OCI-M2 (cell line): ENCODE data around the gene SLC4A5.
"Not testable (repeated sequence)": the region's sequence is repeated elsewhere in the genome, so short reads cannot be mapped to it uniquely, and the experiment has no call there.

Experiments
- DNase-seq: peaks from one replicate; lab custom pipeline; 2025; ENCODE audit not compliant: unreplicated experiment; lab: John Stamatoyannopoulos, UW

The SLC4A5 gene

DNA sequence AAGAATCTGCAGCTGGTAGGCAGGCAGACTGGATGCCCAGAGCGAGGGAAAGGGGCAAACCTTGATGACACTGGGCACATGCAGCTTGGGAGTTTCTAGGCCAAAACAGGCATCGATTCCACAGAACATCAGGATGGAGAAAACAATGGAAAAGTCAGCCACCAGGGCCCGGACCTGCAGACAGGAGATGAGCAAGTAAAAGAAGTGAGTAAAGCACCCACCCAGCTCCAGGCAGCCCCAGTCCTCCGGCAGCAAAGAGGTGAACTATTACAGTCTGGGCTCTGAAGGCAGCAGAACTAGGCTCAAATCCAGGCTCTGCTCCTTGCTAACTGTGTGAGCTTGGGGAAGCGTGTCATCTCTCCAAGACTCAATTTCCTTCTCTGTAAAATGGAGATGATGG lies 108.2 kb downstream of the SLC4A5 start:
- DNase-seq: no peak

DNA sequence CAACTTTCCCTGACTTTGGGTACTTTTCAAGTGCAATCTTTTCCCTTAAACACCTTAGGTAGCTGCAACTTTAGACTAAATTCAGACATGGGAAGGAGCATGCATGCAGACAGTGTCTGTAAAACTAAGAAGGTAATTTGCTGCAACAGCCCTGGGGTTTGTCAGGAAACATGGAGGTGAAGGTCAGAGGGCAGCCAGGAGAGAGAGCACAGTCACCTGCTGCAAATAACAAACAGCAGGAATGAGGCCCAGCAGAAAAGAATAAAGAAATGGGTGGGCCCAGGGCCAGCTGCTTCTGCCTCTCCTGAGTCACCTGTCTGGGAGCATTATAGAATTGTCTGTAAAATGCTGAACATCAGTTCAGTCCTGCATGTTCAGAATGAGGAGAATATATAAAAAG lies 109.6 kb downstream of the SLC4A5 start:
- no peak for DNase-seq

- no peak for DNase-seq
These were observed 110.8 kb downstream of the SLC4A5 start for GRCh38 chr2:74232426-74232825.

GRCh38 chr2:74229865-74230264 lies 113.4 kb downstream of the SLC4A5 start:
- DNase-seq: not testable (repeated sequence)

- DNase-seq: no peak
These were observed 114.4 kb downstream of the SLC4A5 start for GRCh38 chr2:74228772-74229171.

DNA sequence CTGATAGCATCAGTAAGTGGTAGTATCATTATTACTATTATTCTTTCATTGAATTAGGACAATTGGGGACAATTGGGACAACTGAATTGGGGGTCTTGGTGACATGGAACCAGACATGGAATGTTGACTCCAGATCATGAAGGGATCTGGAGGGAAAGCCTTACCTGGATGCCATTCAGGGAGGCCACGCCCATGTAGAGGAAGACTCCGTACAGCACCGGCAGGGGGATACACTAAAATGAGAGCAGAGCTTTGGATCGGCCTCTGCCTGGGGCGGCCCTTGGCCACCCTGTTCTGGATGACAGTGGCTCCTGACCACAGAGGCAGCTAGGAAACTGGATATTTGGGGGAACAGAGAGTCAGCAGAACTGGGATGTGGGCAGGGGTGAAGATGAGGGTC lies 115.6 kb downstream of the SLC4A5 start:
- DNase-seq: no peak

DNA sequence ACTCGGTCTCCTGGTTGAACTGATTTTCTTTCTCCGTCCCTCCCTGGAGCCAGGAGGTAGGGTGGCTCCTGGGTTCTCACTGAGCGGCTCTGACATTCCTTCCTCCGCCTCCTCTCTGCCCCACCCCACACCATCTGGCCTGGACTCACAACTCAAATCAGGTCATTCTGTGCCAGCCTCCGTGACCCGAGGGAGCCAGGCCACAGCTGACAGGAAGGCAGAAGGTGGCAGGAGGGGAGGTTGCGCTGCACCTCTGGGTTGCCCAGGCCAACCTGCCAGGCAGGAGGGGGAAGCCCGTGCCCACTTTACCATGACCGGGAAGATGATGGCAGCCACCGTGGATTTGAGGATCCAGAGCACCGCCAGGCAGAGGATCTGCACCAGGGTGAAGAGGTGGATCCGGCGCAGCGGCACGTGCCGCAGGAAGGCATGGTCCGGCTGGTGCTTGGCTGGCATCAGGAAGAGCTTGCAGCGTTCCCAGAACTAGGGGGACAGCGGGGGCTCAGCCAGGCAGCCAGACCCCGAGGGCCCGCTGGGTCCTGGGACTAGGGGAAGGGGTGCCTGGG lies 116.5 kb downstream of the SLC4A5 start:
- no peak for DNase-seq

DNA sequence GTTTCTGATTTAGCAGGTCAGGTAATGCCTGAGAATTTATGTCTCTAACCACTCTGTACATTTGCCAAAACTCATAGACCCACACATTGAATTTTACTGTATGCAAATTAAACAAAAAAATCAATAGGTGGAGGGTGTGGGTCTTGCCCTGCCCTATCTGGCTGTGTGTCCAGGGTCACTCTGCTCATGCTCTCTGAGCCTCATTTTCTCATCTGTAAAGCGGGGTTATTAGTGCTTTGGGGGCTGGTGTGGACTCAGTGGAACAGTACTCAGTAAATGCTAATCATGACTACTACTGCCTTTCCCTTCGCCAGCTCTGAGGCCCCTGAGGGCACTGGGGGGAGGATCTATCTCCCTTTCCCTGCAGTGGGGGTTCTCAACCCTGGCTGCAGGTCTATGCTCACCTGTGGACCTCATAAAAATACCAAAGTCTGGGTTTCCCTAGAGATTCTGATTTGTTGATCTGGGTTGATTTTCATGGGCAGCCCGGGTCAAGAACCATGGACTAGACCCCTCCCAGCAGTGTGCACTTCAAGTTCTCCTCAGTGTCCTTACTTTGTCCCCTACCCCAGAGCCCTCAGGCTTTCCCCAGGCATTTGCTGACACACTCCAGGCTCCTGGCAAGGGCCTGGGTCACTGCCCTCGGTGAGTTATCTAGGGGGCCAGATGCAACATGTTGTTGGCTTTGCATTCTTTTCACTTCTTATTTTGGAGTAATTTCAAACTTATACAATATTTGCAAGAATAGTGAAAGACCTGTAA lies 117.3 kb downstream of the SLC4A5 start:
- DNase-seq: no peak

DNA sequence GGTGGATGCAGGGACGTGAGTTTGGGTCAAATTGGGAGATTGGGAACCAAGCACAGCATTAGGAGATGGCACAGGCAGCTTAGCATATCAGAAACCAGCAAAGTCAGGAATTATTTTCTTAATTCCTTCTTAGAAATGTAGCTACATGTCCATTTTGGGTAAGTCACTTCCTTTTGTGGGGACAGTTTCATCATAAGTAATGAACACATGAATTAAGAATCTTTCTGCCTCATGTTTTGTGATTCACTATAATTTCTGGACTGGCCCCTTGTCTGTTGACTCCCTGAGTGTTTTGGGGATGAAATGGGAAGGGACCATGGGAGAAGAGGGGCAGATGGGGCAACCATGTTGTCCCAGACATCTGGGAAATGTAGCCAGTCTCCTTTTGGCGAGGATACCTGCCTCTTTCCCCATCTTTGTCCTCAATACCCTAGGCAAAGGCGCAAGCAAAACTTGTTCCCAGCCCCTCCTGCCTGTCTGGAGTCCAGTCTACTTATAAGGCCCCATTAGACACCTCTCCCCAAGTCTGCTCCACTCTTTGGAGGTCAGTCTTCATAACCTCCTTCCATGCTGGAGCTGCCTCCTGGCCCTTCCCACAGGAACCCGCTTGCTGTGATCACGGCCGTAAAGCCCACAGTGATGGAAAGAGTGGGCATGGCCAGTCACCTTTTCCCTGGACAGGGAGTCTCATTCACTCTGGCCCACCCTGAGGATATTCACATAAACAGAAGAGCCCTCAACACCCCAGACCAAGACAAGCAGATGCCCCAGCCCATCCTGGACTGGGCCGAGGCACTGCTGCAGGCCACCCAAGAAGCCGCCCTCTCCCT lies 119.1 kb downstream of the SLC4A5 start:
- DNase-seq: no peak

GRCh38 chr2:74222300-74222650 lies 120.9 kb downstream of the SLC4A5 start:
- no peak for DNase-seq

DNA sequence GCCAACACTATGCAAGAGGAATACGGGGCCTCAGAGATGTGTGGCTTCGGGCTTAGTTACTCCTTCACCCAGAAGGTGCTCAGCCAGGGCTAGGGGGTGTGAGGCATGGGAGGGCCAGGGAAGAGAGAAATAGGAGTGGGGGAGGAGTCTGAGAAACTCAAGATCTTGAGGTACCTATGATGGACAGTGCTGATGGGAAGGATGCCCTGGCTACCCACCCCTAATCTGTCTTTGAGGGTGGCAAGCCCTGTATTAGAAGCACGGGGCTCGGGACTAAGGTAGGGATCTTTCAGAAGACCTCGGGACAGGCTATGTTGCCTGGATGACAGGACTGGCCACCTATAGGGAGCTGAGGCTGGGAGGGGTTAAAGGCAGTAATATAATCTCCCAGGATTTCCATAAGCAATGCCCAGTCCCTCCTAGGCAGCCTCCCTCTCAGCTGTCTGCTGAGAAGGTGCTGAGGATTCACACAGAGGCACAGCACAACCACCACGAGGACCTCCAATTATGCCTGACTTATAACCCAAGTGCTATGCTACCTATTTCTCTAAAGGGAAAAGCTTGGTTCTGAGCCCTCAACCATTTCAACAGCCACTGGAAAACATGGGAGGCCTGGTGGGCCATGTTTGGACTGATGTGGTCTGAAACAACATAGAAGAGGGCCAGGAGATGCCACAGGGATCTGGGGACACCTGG lies 121.5 kb downstream of the SLC4A5 start:
- DNase-seq: no peak

DNA sequence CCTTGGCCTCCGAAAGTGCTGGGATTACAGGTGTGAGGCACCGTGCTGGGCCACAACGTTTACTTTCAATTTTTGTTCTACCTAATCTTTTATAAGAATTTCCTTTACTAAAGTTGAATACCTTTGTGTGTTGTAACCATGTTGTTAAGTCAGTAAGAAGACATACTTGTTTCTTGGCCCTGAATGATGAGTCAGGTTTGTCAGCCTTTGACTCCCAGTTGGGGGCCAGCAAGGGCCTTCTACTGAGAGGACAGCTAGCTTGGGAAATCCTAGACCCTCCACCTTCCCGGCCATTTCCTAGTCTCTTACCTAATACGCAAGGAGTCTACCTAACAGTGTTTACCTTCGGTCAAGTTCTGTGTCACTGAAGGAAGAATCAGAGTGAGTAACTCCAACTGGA lies 122.1 kb downstream of the SLC4A5 start:
- no peak for DNase-seq

DNA sequence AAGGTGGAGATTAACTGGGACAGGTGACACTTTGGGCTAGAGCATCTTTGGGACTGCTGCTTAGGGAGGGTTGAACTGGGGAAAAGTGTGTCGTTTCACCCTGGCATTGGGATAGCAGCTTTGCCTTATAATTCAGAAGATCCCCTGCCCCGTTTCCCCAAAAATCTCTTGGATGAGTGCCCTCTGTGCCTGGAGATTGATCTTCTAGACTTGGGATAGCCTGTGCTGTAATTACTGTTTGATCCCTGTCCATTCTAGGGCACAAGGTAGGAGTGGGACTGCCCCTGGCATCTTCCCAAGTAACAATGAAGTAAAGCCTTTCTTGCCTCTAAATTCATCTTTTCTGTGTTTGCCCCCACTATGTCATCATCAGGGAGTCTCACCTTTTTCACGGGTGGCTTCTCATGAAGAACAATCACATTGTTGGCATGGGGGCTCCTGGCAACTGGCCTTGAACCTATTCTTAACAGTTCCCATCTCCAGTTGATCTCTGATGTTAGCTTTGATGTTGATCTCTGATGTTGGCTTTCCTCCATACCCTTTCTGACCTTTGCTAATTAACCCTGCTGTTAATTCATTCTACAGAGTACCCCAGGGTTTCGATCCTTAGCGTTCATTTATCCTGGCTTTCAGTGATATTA lies 123.2 kb downstream of the SLC4A5 start:
- DNase-seq: no peak

- no peak for DNase-seq
These were observed 126.6 kb downstream of the SLC4A5 start for GRCh38 chr2:74216642-74217041.

- DNase-seq: not testable (repeated sequence)
These were observed 127.4 kb downstream of the SLC4A5 start for GRCh38 chr2:74215771-74216170.

- DNase-seq: no peak
These were observed 130.4 kb downstream of the SLC4A5 start for GRCh38 chr2:74212702-74213410.

GRCh38 chr2:74206180-74206688 lies 137.0 kb downstream of the SLC4A5 start:
- DNase-seq: no peak

DNA sequence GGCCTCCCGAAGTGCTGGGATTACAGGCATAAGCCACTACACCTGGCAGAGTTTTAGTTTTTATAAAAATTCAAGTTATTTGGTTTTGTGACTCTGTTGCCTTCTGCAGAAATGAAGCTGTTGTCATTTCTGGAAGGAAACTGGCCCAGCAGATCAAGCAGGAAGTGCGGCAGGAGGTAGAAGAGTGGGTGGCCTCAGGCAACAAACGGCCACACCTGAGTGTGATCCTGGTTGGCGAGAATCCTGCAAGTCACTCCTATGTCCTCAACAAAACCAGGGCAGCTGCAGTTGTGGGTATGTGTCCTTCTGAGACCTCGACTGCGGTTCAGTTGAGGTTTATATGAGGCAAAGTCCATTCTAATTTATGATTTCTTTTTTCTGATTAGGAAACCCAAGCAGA lies 137.6 kb downstream of the SLC4A5 start:
- DNase-seq: no peak

GRCh38 chr2:74205113-74205512 lies 138.1 kb downstream of the SLC4A5 start:
- DNase-seq: no peak

DNA sequence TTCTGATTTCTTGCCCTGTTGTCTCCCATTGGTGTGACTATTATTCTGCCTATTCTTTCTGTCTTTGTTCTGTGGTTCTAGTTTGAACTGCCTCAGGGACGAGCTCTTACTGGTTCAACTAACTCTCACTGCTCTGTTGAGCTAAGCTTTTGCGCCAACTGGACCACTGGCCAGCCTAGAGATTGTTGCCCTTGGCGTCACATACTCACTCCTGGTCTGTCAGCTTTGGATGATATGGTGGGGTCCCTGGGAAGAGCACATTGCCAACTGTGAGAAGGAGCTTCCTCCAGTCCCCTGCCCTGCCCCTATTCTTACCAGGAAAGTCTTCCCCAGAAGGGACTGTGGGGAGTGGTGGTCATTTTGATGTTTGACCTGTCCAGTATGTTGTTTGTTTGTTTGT lies 138.8 kb downstream of the SLC4A5 start:
- no peak for DNase-seq
